Measurements from ENCODE around the gene GOLGA6A. TPM values are rescaled to one million over a fixed set of nuclear protein-coding genes. Genes with fewer than 3 reads are reported as not detected.

Gene GOLGA6A
- total RNA-seq, 1 donor, result not detected

- Histone ChIP-seq H3K9me3 (ENCODE audit: low read depth, low read length) (no peaks in the 10 kb centered on the region), H3K79me2 (ENCODE audit: insufficient read depth, low read length) (no peaks in the 10 kb centered on the region), H3K4me1 (ENCODE audit: insufficient read depth, low read length) (peaks cover 9% of the 10 kb centered on the region), H4K20me1 (ENCODE audit: insufficient read depth, low read length) (no peaks in the 10 kb centered on the region), H2AFZ (ENCODE audit: low read length) (no peak overlapping the region), H3K27ac (ENCODE audit: low read depth, low read length) (no peak overlapping the region), H3K4me2 (ENCODE audit: insufficient read depth, low read length) (no peak overlapping the region), H3K27me3 (ENCODE audit: insufficient read depth, low read length) (peaks cover 68% of the 10 kb centered on the region), H3K4me3 (ENCODE audit: insufficient read depth, low read length) (no peak overlapping the region), H3K36me3 (ENCODE audit: insufficient read depth, low read length) (no peaks in the 10 kb centered on the region)
- no peak for DNase-seq (ENCODE audit: insufficient read length, low spot score, missing footprints)
- TF ChIP-seq CTCF (IDR thresholded peaks at IDR 0.05; ENCODE audit: extremely low read depth, low read depth, low read length), result no peak
These were observed 41.8 kb upstream of the GOLGA6A start for GRCh38 chr15:74124196-74124595.

- H3K36me3 ChIP-seq (ENCODE audit: insufficient read depth, low read length), result no peaks in the 10 kb centered on the region
- no peak overlapping the region for H3K4me2 ChIP-seq (ENCODE audit: insufficient read depth, low read length)
- H3K4me3 ChIP-seq (ENCODE audit: insufficient read depth, low read length), result no peak overlapping the region
- peaks cover 63% of the 10 kb centered on the region for H3K27me3 ChIP-seq (ENCODE audit: insufficient read depth, low read length)
- no peak overlapping the region for H3K27ac ChIP-seq (ENCODE audit: low read depth, low read length)
- no peak overlapping the region for H2AFZ ChIP-seq (ENCODE audit: low read length)
- H3K9me3 ChIP-seq (ENCODE audit: low read depth, low read length), result no peaks in the 10 kb centered on the region
- H4K20me1 ChIP-seq (ENCODE audit: insufficient read depth, low read length), result no peaks in the 10 kb centered on the region
- H3K4me1 ChIP-seq (ENCODE audit: insufficient read depth, low read length), result peaks cover 9% of the 10 kb centered on the region
- DNase-seq (ENCODE audit: insufficient read length, low spot score, missing footprints), result no peak
- no peak for TF ChIP-seq CTCF (IDR thresholded peaks at IDR 0.05; ENCODE audit: extremely low read depth, low read depth, low read length)
- H3K79me2 ChIP-seq (ENCODE audit: insufficient read depth, low read length), result no peaks in the 10 kb centered on the region
These were observed 41.3 kb upstream of the GOLGA6A start for GRCh38 chr15:74123658-74124057.

- no peaks in the 10 kb centered on the region for H4K20me1 ChIP-seq (ENCODE audit: insufficient read depth, low read length)
- no peak overlapping the region for H3K4me2 ChIP-seq (ENCODE audit: insufficient read depth, low read length)
- H3K4me3 ChIP-seq (ENCODE audit: insufficient read depth, low read length), result no peak overlapping the region
- no peak overlapping the region for H3K27ac ChIP-seq (ENCODE audit: low read depth, low read length)
- DNase-seq (ENCODE audit: insufficient read length, low spot score, missing footprints), result no peak
- no peaks in the 10 kb centered on the region for H3K9me3 ChIP-seq (ENCODE audit: low read depth, low read length)
- peaks cover 57% of the 10 kb centered on the region for H3K27me3 ChIP-seq (ENCODE audit: insufficient read depth, low read length)
- H2AFZ ChIP-seq (ENCODE audit: low read length), result no peak overlapping the region
- TF ChIP-seq CTCF (IDR thresholded peaks at IDR 0.05; ENCODE audit: extremely low read depth, low read depth, low read length), result no peak
- no peaks in the 10 kb centered on the region for H3K36me3 ChIP-seq (ENCODE audit: insufficient read depth, low read length)
- H3K4me1 ChIP-seq (ENCODE audit: insufficient read depth, low read length), result peaks cover 5% of the 10 kb centered on the region
- no peaks in the 10 kb centered on the region for H3K79me2 ChIP-seq (ENCODE audit: insufficient read depth, low read length)
These were observed 40.7 kb upstream of the GOLGA6A start for GRCh38 chr15:74123131-74123429.

GRCh38 chr15:74122403-74123130 lies 40.2 kb upstream of the GOLGA6A start:
- Histone ChIP-seq H3K79me2 (ENCODE audit: insufficient read depth, low read length) (no peaks in the 10 kb centered on the region), H3K4me3 (ENCODE audit: insufficient read depth, low read length) (no peak overlapping the region), H4K20me1 (ENCODE audit: insufficient read depth, low read length) (no peaks in the 10 kb centered on the region), H3K4me2 (ENCODE audit: insufficient read depth, low read length) (no peak overlapping the region), H3K27ac (ENCODE audit: low read depth, low read length) (no peak overlapping the region), H3K9me3 (ENCODE audit: low read depth, low read length) (no peaks in the 10 kb centered on the region), H3K4me1 (ENCODE audit: insufficient read depth, low read length) (no peaks in the 10 kb centered on the region), H3K36me3 (ENCODE audit: insufficient read depth, low read length) (no peaks in the 10 kb centered on the region), H3K27me3 (ENCODE audit: insufficient read depth, low read length) (peaks cover 53% of the 10 kb centered on the region), H2AFZ (ENCODE audit: low read length) (no peak overlapping the region)
- DNase-seq (ENCODE audit: insufficient read length, low spot score, missing footprints), result no peak
- TF ChIP-seq CTCF (IDR thresholded peaks at IDR 0.05; ENCODE audit: extremely low read depth, low read depth, low read length), result no peak
